ACC112 (cell line): ENCODE measurements around the gene ZBED2.

Experiments
- H2AFZ ChIP-seq: fragments of 200-600 bp; sonication (generic); one replicate; pipeline ENCODE4 v1.6.0; 2017; ENCODE audit warnings: antibody characterized with exemption, low read length; ENCODE audit not compliant: unreplicated experiment
- H3K27ac ChIP-seq: fragments of 200-600 bp; sonication (generic); 2 replicates; pipeline ENCODE4 v1.5.1; 2014; ENCODE audit warnings: low read depth, mild to moderate bottlenecking, antibody characterized with exemption, low read length, moderate library complexity
- H3K27me3 ChIP-seq: fragments of 200-600 bp; sonication (generic); 2 replicates; pipeline ENCODE4 v1.6.1; 2014; ENCODE audit warnings: mild to moderate bottlenecking, antibody characterized with exemption, low read length, moderate library complexity, mixed read lengths; ENCODE audit not compliant: insufficient read depth
- H3K36me3 ChIP-seq: fragments of 200-600 bp; sonication (generic); 2 replicates; pipeline ENCODE4 v1.6.1; 2016; ENCODE audit warnings: mild to moderate bottlenecking, antibody characterized with exemption, low read length, moderate library complexity, mixed read lengths; ENCODE audit not compliant: insufficient read depth
- H3K4me1 ChIP-seq: fragments of 200-600 bp; sonication (generic); one replicate; pipeline ENCODE4 v1.6.1; 2016; ENCODE audit warnings: low read length, mixed read lengths; ENCODE audit not compliant: insufficient read depth, unreplicated experiment, control insufficient read depth
- H3K4me3 ChIP-seq: fragments of 200-600 bp; sonication (generic); 2 replicates; pipeline ENCODE4 v1.5.1; 2014; ENCODE audit warnings: mild to moderate bottlenecking, low read depth, low read length
- H3K79me2 ChIP-seq: fragments of 200-600 bp; sonication (generic); one replicate; pipeline ENCODE4 v1.6.0; 2016; ENCODE audit warnings: low read length; ENCODE audit not compliant: control insufficient read depth, unreplicated experiment, insufficient read depth

The ZBED2 gene

DNA sequence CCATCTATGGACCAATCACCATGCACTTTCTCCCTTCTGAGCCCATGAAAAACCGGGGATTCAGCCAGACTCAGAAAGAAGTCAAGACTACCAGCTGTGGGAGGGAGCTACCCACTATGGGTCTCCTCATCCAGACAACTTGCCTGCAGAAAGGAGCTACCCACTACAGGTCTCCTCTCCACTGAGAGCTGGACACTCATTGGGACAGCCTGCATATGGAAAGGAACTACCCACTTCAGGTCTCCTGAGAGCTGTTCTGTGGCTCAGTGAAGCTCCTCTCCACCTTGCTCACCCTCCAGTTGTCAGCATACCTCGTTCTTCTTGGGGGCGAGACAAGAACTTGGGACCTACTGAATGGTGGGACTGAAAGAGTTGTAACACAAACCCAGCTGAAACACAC lies 22.3 kb upstream of the ZBED2 start:
- Histone ChIP-seq H3K79me2 (no peaks in the 10 kb centered on the region), H3K27ac (no peak overlapping the region), H3K27me3 (no peaks in the 10 kb centered on the region), H3K36me3 (no peaks in the 10 kb centered on the region), H2AFZ (no peak overlapping the region), H3K4me1 (peaks cover 14% of the 10 kb centered on the region), H3K4me3 (no peak overlapping the region)

DNA sequence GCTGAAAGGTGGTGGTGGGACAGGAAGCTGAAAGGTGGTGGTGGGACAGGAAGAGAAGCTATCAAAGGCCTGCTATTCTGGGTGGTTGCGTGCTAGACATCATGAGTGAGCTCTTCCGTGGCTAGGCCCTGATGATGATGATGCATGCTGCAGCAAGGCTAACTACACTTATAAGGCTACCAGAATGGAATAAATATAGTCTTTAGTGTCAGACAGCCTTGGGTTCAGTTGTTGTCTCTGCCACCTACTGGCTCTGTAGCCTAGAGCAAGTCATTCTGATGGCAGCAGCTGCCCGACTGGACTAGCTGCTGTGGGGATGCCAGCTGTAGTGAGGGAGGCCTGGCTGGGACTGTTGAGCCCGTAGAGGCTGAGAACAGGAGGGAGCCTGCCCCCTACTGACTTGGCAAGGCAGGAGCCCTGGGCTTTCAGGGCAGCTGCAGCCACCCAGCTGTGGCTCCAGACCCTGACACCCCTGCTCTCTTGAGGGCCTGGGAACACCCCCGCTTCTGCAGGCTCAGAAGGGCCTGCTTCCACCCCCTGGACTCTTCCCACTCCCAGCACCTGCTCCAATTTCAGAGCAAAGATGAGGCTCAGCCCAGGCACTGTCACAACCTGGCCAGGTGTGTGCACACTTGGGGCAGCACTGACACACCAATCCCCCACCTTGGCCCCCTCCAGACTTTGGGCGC lies 21.4 kb upstream of the ZBED2 start:
- H3K27ac ChIP-seq: no peak overlapping the region

GRCh38 chr3:111615880-111616279 lies 20.7 kb upstream of the ZBED2 start:
- Histone ChIP-seq H3K4me1 (peaks cover 14% of the 10 kb centered on the region), H2AFZ (no peak overlapping the region), H3K27me3 (no peaks in the 10 kb centered on the region), H3K79me2 (no peaks in the 10 kb centered on the region), H3K4me3 (no peak overlapping the region), H3K27ac (no peak overlapping the region), H3K36me3 (no peaks in the 10 kb centered on the region)

More for the DNA sequence above, 21.4 kb upstream of the ZBED2 start:
- Histone ChIP-seq H3K27me3 (no peaks in the 10 kb centered on the region), H3K4me1 (peaks cover 14% of the 10 kb centered on the region), H3K79me2 (no peaks in the 10 kb centered on the region), H3K4me3 (no peak overlapping the region), H3K36me3 (no peaks in the 10 kb centered on the region), H2AFZ (no peak overlapping the region)

- Histone ChIP-seq H3K27ac (no peak overlapping the region), H3K27me3 (no peaks in the 10 kb centered on the region), H3K79me2 (no peaks in the 10 kb centered on the region), H3K36me3 (no peaks in the 10 kb centered on the region), H3K4me3 (no peak overlapping the region), H2AFZ (no peak overlapping the region), H3K4me1 (peaks cover 5% of the 10 kb centered on the region)
Measured at GRCh38 chr3:111613294-111613693, 18.1 kb upstream of the ZBED2 start.

GRCh38 chr3:111610612-111611054 lies 15.5 kb upstream of the ZBED2 start:
- Histone ChIP-seq H3K4me3 (no peak overlapping the region), H2AFZ (no peak overlapping the region), H3K79me2 (no peaks in the 10 kb centered on the region), H3K27me3 (no peaks in the 10 kb centered on the region), H3K4me1 (no peaks in the 10 kb centered on the region), H3K36me3 (no peaks in the 10 kb centered on the region), H3K27ac (no peak overlapping the region)

DNA sequence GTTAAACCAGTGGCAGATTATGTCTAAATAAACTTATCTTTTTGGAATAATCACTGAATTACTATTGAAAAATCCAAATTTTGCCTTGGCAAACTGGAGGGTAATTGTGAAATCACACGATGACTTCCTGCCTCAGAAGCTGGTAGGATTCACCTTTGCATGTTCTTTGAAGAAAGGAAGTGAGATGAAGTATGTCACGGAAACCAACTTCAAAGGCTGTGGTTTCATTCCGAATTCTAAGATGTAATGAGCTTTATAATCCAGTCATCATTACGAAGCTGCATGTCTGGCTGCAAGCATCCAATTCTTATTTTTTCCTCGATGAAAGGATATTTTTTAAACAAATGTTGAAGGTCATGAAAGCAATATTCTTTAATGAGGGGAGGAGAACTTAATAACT lies 15.0 kb upstream of the ZBED2 start:
- H3K27ac ChIP-seq: no peak overlapping the region
- no peaks in the 10 kb centered on the region for H3K79me2 ChIP-seq
- no peak overlapping the region for H3K4me3 ChIP-seq
- H2AFZ ChIP-seq: no peak overlapping the region
- H3K4me1 ChIP-seq: peaks cover 4% of the 10 kb centered on the region
- H3K27me3 ChIP-seq: no peaks in the 10 kb centered on the region
- no peaks in the 10 kb centered on the region for H3K36me3 ChIP-seq

- Histone ChIP-seq H2AFZ (no peak overlapping the region), H3K79me2 (no peaks in the 10 kb centered on the region), H3K36me3 (no peaks in the 10 kb centered on the region), H3K27ac (no peak overlapping the region), H3K4me1 (peaks cover 9% of the 10 kb centered on the region), H3K4me3 (no peak overlapping the region), H3K27me3 (no peaks in the 10 kb centered on the region)
Measured at GRCh38 chr3:111609700-111610099, 14.6 kb upstream of the ZBED2 start.

- H3K4me1 ChIP-seq: peaks cover 18% of the 10 kb centered on the region
- H3K27ac ChIP-seq: no peak overlapping the region
- no peaks in the 10 kb centered on the region for H3K79me2 ChIP-seq
- no peaks in the 10 kb centered on the region for H3K27me3 ChIP-seq
- no peak overlapping the region for H3K4me3 ChIP-seq
- H2AFZ ChIP-seq: no peak overlapping the region
- no peaks in the 10 kb centered on the region for H3K36me3 ChIP-seq
Measured at GRCh38 chr3:111608383-111608782, 13.2 kb upstream of the ZBED2 start.

DNA sequence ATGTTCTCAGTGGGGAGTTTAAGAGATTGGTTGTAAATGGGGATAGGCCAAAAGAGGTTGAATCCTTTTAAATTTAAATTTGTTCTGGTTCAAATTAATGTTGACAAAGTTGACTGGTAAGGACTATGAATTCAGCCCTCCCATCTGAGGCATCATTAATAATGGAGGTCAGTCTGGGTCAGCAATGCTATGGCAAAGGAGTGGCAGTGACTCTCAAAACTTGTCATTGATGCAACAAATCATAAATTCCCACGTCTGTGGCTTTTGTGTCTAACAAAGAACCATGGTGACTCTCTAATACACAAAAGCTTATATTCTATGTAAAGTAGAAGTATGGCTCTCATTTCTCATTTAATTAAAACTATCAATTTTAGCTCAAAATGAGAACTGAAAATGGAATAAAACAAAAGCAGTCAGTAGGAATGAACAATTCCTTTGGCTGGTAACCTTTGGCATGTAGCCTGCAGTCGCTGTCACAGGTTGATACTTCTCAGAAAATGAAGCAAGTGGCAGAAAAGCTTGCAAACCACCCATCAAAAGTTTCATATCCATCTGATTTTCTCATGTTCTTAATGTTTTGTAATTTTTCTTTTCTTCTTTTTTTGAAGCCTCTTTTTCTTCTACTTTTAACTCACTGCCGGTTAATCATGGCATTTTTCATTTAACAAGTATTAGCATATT lies 12.2 kb upstream of the ZBED2 start:
- Histone ChIP-seq H3K27ac (no peak overlapping the region), H3K27me3 (no peaks in the 10 kb centered on the region), H3K4me3 (no peak overlapping the region), H3K79me2 (no peaks in the 10 kb centered on the region), H2AFZ (no peak overlapping the region), H3K4me1 (peaks cover 18% of the 10 kb centered on the region), H3K36me3 (no peaks in the 10 kb centered on the region)

DNA sequence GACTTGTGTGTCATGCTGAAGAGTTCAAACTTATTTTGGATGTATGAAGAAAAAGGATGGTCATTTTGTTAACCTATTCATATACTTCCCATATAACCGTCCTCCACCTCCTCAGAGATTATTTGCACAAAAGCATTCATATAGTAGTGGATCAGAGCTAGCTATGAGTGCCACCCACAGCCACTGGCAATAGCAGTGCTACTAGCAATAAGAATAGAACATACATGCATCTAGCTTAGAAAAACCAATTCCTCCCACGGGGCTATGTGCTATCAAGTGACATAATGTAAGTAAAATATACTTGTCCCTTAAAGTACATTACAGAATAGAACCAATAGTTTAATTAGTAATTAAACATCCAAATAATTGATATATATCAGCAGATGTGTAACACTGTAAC lies 10.3 kb upstream of the ZBED2 start:
- H3K36me3 ChIP-seq: no peaks in the 10 kb centered on the region
- H3K4me1 ChIP-seq: peaks cover 27% of the 10 kb centered on the region
- no peaks in the 10 kb centered on the region for H3K79me2 ChIP-seq
- no peaks in the 10 kb centered on the region for H3K27me3 ChIP-seq
- H3K27ac ChIP-seq: peak overlapping the region; percentile 29
- no peak overlapping the region for H3K4me3 ChIP-seq
- no peak overlapping the region for H2AFZ ChIP-seq

DNA sequence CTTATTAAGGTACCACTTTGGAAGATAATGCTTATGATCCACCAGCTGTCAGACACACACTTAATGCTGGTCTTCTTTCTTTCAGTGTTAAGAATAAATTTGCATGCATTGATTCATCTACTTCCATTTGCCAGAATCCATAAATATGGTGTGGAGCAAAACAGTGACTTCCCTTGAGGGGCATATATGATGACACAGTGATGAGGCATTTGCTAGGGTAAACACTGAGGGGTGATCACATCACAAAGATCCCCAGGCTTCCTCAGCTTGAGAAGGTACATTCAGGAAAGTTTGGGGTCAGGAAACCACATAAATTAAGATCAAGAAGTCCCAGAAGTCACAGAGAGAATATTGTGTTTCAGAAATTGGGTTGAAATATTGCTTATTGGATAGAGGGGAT lies 9.9 kb upstream of the ZBED2 start:
- Histone ChIP-seq H3K79me2 (no peaks in the 10 kb centered on the region), H3K4me1 (peaks cover 27% of the 10 kb centered on the region), H3K36me3 (no peaks in the 10 kb centered on the region), H2AFZ (no peak overlapping the region), H3K27ac (peak overlapping the region; percentile 40), H3K4me3 (no peak overlapping the region), H3K27me3 (no peaks in the 10 kb centered on the region)
